CD4-positive, alpha-beta T cell treated with Interleukin-1 beta for 1 hour (primary cell): ENCODE measurements around the gene WDFY2.

ENCODE experiments used
- DNase-seq, 2 donors: peaks; one replicate each; pipeline ENCODE4 v3.0.0-alpha.2; 2020 to 2022

The WDFY2 gene

DNA sequence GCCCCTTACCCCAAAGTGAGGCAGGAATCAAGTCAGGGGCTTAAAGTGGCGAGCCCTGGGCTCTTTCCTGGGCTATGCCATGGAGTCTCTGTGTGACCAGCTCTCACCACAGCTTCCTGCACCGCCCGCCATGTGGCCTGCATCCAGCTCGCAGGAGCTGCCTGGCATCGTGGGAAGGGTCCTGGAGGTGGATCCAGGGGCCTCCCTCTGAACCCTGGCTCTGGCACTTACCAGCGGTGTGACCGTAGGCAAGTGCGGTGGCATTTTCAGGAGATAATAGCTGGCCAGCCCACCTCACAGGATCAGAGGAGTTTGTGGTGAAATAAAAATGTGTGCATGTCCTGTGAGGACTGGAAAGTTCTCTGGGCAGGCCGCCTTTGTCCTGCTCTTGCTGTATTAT lies 193.7 kb downstream of the WDFY2 start:
- DNase-seq: no peak

DNA sequence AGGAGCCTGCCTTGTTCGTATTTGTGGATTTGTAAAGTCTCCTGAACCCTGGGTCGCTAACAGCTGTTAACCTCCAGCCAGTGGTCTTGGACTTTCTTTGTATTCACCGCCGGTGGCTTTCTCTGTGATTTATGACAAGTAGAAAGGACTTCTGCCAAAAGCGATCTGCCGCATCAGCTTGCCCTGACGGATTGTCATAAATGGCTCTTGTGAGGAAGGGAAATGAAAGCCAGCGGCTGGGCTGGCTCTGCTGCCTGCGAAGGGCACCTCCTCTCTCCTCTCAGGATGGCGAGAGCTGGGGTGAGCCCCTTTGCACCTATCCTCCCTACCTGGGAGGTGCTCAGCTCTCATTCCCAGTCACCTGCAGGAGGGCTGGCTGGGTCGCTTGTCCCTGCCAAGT lies 194.1 kb downstream of the WDFY2 start:
- no peak for DNase-seq

DNA sequence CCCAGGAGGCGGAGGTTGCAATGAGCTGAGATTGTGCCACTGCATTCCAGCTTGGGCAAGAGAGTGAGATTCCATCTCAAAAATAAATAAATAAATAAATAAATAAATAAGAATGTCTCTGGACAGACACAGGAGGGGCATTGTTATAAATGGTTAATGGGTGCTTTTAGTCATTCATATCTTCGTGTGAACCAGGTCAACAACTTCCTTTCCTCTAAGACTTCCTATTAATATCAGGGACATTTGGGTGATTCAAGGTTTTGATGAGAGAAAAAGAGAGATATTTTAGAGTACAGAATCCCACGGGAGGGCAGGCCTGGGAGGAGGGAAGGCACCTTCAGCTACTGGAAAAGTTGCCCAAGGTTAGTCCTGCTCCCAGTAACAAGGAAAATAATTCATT lies 195.8 kb downstream of the WDFY2 start:
- DNase-seq: no peak

GRCh38 chr13:51781246-51782022 lies 197.2 kb downstream of the WDFY2 start:
- DNase-seq: peak in 1 of 2 donors; percentile 7

DNA sequence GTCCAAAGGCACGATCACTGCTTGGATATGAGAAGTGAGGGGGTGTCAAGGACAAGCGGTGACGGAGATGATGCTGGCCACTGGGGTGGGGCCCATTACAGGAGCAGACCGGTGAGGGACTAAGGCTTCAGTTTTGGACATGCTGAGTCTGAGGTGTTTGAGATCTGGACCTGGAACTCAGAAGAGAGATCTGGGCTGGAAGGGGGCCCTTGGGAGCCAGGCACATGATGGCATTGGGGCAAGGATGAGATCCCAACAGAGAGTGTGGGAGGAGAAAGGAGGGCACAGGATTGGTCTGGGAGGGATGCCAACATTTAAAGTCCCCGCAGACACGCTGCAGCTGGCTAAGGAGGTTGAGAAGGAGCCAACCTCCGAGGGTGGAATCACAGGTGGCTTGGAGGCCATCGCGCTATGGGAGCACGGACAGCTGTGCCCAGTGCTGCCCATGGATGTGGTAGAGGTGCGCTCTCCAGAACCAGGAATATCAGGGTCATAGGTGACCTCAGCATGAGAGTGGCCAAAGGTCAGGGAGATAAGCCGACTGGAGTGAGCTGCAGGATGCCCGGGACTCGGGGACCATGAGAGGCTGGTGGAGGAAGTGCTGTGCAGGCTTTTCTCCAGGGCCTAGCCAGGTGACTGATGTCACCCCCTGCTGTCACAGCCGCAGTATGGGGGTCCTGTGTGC lies 197.9 kb downstream of the WDFY2 start:
- DNase-seq: no peak

- no peak for DNase-seq
Measured at GRCh38 chr13:51783428-51784094, 199.3 kb downstream of the WDFY2 start.

- no peak for DNase-seq
Measured at GRCh38 chr13:51784097-51784496, 199.8 kb downstream of the WDFY2 start.

DNA sequence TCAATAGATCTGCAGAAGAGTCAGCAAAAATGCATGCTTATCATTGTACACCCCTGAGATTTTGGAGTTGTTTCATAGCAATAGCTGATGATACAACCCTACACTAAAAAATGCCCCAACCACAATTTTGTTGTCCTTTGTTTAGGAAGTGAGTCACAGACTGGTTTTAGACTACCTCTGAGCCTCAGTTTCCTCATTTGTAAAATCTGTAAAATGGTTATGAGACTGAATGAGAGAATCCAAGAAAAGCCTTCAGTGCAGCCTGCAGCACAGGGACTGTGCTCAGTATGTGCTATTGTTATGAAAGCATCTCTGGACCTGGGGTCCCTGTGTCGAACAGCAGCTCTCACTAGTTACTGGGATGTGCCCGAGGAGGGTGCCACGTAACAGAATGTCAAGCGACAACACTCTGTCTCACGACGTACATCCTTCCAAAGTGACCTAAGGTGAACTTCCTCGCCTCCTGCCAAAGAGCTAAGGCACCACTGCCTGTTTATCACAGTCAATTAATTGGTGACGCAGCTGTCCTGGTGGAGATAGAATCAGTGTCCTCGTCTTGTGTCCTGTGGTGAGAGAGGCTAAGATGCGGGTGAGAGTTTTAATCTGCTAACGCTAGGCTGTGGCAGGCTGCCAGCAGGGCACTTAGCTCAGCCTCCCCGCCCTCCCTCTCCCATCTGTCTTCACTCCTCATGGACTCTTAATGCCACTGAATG lies 201.6 kb downstream of the WDFY2 start:
- no peak for DNase-seq

DNA sequence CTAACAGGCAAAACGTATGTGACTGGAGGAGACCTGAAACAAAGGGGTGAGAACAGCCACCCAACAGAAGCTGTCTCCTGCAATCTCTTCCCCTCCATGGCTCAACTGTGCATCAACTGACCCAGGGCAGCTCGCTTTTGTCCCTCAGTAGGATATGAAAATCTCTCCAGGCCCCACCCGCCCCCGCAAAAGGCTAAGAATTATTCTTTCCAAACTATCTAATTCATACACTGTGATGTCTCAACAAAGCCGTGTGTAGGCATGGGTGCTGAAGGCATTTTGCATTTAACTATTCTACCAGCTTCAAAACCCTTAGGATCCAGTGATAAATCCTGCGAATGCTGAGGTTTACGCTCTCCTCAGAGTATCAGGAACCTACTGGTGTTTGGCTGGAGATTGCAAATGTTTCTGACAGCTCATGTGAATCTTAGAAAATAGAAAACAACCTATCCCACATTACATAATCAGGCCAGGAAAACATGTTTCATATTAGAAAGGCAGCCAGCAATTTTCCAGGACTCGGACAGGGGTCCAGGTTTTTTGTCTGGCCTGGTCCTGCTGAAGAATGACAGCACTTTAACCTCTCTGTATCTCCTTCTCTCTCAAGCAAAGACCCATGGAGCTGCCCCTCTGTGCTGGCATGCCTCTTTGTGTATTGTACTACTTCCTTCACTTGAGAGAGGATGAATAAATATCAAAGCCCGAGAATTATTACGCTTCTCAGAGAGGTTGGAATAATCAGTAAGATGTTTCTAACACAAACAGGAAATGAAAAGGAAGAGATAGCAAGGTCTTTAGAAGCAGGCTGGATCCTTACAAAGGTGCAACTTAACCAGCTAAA lies 202.4 kb downstream of the WDFY2 start:
- DNase-seq: no peak

- DNase-seq: peak in 1 of 2 donors; percentile 60
Measured at GRCh38 chr13:51793570-51794271, 209.5 kb downstream of the WDFY2 start.

GRCh38 chr13:51794964-51795363 lies 210.7 kb downstream of the WDFY2 start:
- DNase-seq: no peak

DNA sequence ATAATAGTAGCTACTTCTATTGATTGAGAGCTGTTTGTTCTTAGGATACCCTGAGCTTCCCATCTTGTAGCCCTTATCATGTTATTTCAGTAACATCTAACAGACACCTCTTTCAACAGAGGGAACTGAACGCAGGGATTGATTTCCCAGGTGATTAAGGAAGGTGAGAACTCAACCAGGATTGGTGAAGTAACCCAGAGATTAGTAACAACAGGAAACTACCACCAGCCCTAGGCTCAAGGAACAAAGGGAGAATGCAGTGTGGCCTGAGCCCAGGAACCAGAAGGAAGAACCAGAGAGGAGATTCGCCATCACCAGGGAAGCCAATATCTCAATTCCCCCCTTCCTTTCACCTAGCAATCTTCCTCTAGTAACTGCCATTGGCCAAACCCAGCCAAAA lies 211.2 kb downstream of the WDFY2 start:
- DNase-seq: no peak

DNA sequence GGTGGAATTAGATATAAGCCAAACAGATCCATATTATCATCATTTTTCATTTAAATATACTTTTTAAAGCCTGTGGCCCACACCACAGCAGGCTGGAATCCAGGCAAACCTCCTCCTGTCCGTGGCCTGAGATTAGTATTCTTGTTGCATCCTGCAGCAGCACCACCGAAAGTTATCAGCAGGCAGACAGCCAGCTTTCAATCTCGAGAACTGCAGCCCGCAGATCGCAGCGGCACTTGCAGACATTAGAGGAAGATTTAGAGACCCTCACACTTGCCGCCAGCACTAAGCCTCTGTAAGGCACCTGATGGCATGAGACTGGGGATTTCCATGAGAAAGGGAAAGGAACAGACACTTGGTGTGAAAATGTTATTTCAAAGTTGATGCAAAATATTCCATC lies 212.3 kb downstream of the WDFY2 start:
- no peak for DNase-seq

- DNase-seq: peak; percentile 71 to 77
Measured at GRCh38 chr13:51797664-51798488, 213.6 kb downstream of the WDFY2 start.

DNA sequence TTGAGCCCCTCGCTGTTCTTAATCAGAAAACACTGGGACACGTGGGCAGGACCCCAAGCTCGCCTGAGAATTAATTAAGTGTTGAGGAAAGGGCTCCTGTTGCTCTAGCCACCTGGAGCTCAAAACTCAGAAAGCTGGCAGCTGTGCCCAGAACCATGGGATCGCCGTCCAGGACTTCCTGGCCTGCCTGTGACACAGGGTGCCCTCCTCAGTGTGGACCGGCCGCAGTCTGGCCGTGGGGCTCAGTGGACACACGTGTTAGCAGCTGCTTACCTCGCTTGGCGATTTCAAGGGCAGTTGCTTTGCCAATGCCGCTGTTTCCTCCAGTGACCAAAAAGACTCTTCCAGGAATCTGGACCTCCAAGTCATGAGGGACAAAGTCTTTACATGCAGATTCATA lies 215.0 kb downstream of the WDFY2 start:
- DNase-seq: no peak

DNA sequence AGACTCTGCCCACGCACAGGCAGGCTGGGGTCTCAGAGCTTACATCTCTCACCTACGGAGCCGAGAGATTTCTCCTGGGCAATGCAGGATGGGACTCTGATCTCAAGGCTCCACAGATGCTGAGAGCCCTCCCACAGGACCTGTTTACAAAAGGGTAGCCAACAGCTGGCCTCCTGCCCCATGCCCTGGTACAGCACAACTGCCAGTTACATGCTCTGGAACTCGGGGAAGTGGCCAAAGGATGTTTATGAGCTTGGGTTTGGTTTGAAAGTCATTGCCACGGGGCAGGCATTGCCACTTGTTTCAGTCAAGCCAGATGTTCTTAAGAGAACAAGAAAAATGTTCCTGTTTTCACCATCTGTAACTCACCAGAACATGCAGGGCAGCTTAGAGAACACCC lies 216.2 kb downstream of the WDFY2 start:
- DNase-seq: no peak

GRCh38 chr13:51801631-51802099 lies 217.4 kb downstream of the WDFY2 start:
- no peak for DNase-seq

DNA sequence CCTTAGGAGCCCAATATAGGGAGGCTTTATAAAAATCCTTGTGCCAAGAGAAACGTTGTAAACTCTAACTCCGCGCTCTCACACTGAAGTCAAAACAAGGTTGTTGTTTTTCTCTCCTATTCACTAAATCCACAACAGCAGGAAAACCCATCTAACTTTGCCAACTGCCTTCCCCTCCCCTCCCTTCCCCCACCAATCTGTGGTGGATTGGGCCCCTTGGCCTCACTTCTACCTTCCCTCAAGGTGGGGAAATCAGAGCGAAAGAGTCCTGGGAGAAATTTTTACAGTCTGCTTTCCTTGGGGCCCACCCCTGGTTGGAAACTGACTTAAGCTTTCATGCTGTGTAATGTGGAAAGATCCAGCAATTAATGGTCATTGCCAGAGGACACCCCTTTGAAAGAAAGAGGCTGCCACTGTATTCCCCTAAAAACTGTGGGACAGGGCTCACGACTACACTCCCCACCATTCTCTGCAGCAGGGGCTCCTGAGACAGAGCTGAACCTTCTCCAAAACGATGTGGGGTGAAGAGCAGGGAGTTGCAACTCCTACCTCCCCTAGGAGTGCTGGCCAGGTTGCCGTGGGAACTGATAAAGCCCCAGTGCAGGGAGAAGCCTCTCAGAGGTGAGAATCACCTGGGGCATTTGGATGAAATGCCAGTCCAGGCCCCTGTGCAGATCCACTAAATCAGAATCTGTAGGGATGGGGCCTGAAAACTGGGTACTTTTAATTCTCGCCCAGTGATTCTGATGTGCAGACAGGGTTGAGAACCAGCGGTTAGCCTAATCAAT lies 218.6 kb downstream of the WDFY2 start:
- DNase-seq: no peak

DNA sequence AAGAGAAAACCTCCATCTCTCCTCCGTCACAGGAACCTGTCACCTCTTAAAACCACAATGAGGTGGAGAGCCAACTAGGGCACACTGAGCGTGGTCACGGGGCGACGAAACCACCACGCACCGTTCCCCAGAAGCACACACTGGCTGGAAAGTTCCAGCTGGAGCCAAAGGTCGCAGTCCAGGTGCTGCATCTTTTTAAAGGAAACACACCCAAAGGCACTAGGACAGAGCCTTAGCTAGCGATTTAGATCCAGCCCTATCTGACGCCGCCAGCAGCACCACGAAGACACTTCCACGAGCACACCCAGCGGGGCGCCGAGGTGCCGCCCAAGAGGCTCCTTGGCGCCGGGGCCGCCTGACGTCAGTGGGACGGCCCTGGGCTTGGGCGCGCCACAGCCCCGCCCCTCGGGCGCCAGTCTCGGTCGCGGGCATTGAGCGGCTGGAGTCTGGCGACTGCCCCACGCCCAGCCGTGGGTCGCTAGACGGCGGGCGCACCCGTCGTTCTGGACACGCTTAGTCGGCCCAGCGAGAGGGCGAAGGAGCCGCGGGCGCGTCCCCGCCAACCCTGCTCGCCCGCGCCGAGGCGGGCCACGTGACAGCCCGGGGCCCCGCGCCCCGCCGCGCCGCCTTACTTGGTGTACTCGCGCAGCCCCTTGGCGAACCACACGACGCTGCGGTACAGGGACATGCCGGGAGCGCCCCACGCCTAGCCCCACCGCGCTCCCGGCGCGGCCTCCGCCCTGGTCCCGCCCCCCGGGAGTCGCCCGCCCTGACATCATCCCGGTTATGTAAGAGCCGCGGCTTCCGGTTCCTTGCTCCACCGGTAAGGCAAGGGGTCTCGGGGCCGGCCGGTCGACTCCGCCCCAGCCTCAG lies 219.4 kb downstream of the WDFY2 start, which contains the start of gene DHRS12:
Gene DHRS12, minus strand, starts transcription at position 742 of the 873 bp plus-strand sequence. CDS start 4,504 bp downstream, outside the sequence.
- peak; percentile 92 for DNase-seq
